Fibroblast of mammary gland (primary cell): ENCODE measurements around the gene LMTK2.

ENCODE experiments used
- DNase-seq: peaks from one replicate; pipeline ENCODE4 v3.0.0-alpha.2; 2010; ENCODE audit warnings: low read depth
- H3K4me3 ChIP-seq: 2 replicates; pipeline ENCODE4 v1.5.1; 2011; ENCODE audit warnings: low read depth, mild to moderate bottlenecking, low read length, moderate library complexity; ENCODE audit not compliant: control insufficient read depth
- TF ChIP-seq, protein P1 (sequence below): conservative IDR thresholded peaks from 2 replicates; pipeline ENCODE4 v1.5.1; 2011; ENCODE audit warnings: low read depth, low read length, inconsistent platforms; ENCODE audit not compliant: control insufficient read depth, insufficient read depth

LMTK2 gene

DNA sequence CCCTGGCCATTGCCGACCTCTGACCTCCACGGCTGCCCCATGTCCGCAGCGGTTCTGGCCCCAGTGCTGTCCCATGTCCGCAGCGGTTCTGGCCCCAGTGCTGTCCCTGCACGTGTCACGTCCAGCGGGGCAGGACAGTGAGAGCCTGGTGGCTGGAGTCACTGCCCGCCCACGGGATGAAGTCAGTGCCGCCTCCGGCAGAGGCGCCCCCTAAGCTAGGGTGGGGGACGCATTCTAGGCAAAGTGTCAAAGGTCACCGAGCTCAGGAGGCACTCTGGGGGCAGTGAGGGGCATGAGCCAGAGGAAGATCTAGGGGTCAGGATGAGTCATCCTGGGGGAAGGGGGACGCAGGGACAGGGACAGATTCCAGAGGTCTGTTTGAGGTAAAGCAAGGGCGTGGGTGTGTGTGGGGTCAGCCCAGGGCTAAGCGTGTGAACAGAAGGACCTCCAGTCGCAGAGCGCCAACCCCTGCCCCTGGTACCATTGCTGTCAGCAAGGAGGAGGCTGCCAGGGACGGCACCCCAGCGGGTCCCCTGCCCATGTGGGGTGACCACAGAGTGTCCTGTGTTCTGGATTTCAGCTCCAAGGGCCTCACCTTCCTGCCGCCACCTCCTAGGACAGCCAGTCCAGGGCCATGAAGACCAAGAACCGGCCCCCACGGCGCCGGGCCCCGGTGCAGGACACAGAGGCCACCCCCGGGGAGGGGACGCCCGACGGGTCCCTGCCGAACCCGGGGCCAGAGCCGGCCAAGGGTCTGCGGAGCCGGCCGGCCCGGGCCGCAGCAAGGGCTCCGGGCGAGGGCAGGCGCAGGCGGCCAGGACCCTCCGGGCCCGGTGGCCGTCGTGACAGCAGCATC lies 105.2 kb downstream of the LMTK2 start:
- TF ChIP-seq, protein P1, sequence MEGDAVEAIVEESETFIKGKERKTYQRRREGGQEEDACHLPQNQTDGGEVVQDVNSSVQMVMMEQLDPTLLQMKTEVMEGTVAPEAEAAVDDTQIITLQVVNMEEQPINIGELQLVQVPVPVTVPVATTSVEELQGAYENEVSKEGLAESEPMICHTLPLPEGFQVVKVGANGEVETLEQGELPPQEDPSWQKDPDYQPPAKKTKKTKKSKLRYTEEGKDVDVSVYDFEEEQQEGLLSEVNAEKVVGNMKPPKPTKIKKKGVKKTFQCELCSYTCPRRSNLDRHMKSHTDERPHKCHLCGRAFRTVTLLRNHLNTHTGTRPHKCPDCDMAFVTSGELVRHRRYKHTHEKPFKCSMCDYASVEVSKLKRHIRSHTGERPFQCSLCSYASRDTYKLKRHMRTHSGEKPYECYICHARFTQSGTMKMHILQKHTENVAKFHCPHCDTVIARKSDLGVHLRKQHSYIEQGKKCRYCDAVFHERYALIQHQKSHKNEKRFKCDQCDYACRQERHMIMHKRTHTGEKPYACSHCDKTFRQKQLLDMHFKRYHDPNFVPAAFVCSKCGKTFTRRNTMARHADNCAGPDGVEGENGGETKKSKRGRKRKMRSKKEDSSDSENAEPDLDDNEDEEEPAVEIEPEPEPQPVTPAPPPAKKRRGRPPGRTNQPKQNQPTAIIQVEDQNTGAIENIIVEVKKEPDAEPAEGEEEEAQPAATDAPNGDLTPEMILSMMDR = no peak
- DNase-seq = no peak
- peak overlapping the region; percentile 15 for H3K4me3 ChIP-seq

DNA sequence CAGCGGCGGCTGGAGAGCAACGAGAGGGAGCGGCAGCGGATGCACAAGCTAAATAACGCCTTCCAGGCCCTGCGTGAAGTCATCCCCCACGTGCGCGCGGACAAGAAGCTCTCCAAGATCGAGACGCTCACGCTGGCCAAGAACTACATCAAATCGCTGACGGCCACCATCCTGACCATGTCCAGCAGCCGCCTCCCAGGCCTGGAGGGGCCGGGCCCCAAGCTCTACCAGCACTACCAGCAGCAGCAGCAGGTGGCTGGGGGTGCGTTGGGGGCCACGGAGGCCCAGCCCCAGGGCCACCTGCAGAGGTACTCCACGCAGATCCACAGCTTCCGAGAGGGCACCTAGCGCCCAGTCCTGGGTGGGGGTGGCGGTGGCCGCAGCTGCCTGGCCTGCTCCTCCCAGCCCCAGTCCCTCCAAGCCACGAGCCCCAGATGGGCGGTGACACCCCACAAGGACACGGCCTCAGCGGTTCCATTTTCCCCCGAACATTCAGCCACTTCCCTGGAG lies 105.9 kb downstream of the LMTK2 start:
- H3K4me3 ChIP-seq = no peak overlapping the region
- TF ChIP-seq, protein P1 = no peak
- DNase-seq = no peak

DNA sequence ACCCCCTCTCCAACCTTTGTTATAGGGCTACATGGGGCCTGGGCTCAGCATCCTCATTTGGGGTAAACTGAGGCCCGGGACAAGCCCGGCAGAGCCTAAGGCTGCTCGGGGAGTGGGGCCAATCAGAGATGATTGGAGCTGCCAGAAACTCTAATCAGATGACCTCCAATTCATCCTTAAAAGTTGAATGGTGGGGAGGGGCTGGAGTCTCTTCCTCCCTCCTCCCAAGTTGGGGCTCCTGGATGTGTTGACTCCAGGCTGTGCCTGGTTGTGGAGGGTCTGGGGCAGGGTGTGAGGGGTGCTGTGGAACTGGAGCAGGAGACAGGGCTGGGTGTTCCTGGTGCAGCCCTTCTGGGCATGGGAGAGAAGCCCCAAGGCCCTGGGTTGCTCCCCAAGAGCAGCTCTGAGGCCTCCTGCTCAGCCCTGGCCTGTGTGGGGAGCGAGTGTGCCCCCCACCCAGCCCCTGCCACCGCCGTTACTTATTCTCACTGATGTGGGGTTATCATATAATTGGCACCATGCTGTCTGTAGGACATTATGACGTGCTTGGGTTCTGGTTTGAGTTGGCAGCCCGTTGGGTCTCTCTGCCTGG lies 106.7 kb downstream of the LMTK2 start:
- H3K4me3 ChIP-seq = no peak overlapping the region
- DNase-seq = no peak
- TF ChIP-seq, protein P1 = no peak

DNA sequence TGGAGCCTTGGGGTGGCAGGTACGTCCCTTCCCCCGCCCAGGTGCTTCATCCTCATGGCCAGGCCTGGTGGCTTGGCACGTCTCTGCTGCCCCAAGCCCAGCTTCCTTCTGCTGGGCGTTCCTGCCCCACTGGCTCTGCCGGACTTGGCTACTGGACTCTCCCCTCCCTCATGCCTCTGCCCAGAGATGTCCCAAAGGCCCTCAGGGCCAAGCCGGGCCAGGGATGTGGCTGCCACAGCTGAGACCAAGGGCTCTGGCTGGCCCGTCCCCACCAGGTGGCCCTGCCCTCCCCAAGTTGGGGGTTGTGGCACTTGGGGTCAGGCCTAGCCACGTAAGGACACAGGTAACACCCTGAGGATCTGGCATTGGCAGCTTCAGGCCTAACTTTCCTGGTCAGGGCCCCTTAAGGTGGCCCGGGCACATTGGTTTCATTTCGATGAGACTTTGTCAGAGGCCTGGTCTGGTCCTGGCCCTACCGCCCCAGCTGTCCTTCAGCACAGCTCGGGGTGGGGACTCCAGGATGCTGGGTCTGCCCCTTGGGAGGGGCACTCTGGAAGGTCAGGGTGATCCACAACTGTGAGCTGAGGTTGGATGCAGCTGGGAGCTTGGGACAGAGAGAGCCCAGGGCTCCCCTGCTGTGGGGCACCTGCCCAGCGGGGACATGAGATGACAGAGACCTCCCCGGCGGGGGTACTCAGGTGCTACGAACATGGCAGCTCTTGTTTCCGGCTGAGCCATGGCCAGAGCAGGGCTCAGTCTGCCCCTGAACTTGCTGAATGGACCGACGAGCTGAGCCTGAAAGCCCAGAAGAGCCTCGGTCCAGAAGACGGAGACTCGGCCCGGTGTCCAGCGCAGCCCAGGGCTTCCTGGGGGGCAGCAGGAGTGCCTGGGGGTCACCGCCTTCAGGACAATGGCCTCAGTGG lies 107.5 kb downstream of the LMTK2 start:
- H3K4me3 ChIP-seq = no peak overlapping the region
- DNase-seq = no peak

DNA sequence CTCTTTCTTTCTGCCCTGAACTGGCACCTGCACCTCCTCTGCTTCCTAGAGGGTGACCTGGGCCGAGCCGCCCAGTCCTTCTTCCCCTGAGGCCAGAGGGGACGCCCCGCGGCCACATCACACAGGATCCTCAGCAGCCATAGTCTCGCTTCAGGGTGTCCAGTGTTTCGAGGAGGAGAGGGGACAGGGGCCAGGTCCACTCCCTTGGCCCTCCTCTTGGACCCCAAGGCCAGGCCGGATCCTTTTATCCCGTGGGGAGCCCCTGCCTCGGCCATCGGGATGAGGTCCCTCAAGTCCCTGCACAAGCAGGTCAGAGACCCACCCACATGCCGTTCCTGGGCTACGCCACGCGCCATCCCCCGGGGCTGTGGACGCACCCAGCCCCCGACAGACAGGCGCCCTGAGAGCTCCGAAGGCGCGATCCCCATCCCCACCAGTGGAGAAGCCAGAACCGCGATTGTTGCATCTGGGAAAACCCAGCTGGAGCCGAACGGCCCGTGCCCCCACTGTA lies 108.2 kb downstream of the LMTK2 start:
- no peak overlapping the region for H3K4me3 ChIP-seq
- TF ChIP-seq, protein P1 = no peak
- no peak for DNase-seq

More for the DNA sequence above, 107.5 kb downstream of the LMTK2 start:
- TF ChIP-seq, protein P1 = no peak
